ENCODE data around the gene ARHGEF17.

Gene ARHGEF17

GRCh38 chr11:73334384-73335203, 26.5 kb downstream of the ARHGEF17 start:
- DNase-seq, result peak; percentile 65

- DNase-seq, result peak; percentile 78
These were observed 27.3 kb downstream of the ARHGEF17 start for GRCh38 chr11:73335204-73335923.

DNA sequence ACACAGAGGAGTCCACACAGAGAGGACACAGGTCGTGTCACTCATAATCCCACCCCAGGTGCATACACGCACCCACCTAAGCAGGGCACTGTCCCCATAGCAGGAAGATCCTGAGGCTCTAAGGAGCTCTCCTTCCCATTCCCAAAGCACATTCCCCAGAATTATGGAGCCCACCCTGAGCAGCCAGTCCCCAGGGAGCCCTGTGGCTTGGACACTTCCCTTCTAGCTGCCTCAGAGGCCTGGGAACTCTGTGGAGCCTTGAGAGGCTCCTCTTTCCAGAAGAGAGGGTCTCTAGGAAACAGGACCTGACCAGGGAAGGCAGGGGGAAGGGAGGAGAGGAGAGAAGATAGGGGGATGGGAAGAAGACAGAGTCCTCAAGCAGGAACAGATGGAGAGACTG, 29.8 kb downstream of the ARHGEF17 start:
- no peak for DNase-seq

DNA sequence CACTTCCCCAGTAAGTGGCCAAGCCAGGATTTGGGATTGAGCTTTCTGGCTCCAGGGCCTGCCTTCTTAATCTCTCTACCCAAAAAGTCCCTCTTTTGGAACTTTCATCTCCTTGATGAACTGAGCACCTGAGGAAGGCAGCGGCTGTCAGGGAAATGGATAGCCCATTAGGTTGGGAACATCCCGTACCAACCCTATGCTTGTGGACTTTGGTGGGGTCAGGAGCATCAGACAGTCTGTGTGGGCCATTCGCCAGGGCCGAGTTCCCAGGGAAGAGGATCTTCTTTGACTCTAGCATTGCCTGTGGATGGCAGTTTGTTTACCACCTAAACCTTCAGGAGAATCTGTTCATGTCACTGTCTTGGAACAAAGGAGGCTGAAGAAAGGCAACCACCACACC, 30.2 kb downstream of the ARHGEF17 start:
- no peak for DNase-seq

DNA sequence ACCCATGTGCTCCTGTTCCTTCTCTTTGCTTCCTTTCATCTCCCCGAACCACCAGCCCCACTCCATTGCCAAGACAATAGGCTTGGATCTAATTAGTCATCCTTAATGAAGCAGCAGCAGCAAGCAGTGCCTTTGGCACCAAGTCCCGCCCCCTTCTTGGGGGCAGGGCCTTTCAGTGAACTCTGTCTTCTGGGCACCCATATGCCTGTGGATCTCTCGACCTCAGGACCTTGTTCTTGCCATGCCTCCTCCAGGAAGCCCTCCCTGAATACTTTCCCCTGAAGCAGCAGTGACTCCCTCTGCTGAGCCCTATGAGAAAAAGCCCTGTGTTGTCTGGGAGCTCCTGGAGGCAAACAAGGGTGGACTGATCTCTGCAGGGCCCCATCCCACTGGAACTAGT, 32.1 kb downstream of the ARHGEF17 start:
- no peak for DNase-seq

DNA sequence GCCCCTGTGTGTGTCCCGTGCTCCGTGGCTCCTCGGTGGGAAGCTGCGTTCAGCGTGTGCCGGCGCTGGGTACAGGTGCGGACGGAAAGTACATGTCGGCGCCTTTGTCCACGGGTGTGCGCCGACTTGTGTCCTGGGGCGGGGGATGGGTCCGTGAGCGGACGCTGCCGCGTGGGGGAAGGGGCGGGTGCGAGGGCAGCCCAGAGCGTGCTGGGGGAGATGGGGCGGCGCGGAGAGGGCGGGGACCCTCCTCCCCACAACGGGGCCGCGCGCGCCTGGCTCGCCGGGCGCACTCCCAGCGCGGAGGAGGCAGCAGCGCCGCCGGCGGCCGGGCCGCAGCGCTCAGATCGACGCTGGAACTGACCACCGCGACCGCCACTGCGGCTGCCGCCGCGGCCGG, 34.6 kb downstream of the ARHGEF17 start:
- DNase-seq, result no peak

- no peak for DNase-seq
These were observed 35.2 kb downstream of the ARHGEF17 start for GRCh38 chr11:73343076-73343873.

GRCh38 chr11:73344191-73344607, 36.1 kb downstream of the ARHGEF17 start:
- peak; percentile 28 for DNase-seq

DNA sequence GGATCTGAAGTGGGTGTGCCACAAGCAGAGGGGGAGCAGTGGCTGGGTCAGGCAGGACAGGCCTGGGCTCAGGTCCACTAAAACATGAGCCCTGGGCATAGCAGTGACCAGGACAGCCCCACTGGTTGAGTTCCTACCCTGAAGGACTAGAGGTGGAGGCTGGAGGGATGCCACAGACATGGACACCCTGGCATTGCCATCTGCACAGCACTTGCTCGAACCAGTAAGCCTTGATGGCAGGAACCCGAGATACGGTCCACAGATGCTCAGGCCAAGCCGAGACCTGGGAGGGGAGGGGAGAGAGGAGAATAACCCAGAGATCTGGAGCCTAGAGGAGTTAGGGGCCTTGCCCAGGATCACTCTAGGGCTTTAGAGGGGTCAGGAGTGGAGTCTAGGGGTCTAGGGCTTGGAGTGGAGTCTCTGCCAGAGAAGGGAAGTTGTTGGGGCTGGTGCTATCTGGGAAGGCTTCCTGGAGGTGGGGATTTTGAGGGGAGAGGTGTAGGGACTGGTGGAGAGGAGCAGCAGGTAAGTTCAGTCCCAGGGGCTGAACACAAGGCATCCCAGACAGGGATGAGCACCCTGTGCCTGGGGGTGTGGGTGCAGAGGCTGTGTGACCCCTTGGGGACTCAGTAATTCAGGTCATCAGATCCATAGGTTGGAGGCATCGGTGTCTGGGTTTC, 37.5 kb downstream of the ARHGEF17 start:
- no peak for DNase-seq

DNA sequence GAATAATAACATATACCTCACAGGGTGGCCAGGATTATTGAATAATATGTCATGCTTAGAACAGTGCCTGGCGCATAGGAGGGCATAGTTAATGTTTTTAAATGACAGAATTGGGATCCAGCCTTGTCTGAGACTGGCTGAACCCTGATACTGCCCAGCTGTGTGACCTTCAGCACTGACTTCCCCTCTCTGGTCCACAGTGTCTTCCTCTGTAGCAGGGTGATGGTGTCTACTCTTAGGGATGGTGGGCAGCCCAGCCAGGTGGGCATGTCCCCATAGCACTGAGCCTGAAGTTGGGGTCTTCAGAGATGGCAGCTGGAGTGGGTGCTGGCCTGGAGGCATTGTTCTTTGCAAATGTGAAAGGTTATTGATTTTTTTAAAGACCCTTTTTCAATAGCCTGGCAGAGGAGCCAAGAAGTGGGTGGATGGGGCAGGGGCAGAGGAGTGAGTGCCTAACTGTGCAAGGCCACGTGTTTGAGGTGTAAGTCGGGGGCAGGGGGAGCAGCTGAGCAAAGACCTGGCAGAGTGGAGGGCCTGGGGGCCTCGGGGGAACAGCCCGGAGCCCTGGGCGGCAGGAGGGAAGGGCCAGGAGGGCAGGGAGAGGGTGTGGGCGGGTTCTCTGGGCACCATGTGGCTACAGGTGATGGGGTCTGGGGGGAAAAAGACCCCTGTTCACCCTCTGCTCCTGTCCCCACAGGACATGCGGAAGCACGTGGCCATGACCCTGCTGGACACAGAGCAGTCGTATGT, 38.3 kb downstream of the ARHGEF17 start:
- no peak for DNase-seq

DNA sequence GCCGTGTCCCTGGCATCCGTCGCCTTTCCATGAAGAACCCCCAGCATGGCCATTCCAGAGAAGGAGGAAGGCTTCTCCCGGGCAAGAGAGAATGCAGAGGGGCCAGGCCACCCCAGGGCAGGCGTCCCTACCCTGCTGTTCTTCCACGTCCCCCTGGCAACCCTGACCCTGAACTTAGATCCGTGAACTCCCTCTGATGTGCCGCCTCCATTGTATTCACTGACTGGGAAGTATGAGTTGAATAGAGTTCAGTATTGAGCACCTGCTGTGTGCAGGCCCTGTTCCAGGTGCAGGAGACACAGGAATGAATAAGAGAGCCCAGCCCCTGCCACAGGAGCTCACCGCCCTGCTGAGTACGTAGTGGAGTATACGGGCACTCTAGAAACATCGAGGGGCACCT, 39.0 kb downstream of the ARHGEF17 start:
- no peak for DNase-seq

DNA sequence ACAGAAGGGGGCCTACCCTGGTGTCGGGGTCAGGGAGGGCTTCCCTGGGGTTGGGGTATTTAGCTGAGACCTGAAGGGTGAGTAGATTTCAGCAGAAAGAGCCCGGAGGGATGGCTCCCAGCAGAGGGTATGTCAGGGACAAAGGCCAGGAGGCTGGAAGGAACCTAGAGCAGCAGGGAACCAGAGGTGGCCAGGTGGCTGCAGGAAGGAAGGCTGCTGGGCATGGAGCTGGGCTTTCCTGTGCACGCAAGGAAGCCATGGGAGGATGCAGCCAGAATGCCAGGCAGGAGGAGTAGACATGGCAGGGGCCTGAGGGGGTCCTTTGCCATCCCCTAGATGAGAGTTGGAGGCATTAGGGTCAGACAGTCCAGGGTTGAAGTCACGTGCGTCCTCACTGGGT, 40.8 kb downstream of the ARHGEF17 start:
- no peak for DNase-seq

GRCh38 chr11:73349633-73350032, 41.6 kb downstream of the ARHGEF17 start:
- no peak for DNase-seq

- peak; percentile 49 for DNase-seq
These were observed 43.0 kb downstream of the ARHGEF17 start for GRCh38 chr11:73350908-73351636.

GRCh38 chr11:73353422-73353821, 45.3 kb downstream of the ARHGEF17 start:
- DNase-seq, result no peak

- DNase-seq, result no peak
These were observed 47.0 kb downstream of the ARHGEF17 start for GRCh38 chr11:73355109-73355508.

DNA sequence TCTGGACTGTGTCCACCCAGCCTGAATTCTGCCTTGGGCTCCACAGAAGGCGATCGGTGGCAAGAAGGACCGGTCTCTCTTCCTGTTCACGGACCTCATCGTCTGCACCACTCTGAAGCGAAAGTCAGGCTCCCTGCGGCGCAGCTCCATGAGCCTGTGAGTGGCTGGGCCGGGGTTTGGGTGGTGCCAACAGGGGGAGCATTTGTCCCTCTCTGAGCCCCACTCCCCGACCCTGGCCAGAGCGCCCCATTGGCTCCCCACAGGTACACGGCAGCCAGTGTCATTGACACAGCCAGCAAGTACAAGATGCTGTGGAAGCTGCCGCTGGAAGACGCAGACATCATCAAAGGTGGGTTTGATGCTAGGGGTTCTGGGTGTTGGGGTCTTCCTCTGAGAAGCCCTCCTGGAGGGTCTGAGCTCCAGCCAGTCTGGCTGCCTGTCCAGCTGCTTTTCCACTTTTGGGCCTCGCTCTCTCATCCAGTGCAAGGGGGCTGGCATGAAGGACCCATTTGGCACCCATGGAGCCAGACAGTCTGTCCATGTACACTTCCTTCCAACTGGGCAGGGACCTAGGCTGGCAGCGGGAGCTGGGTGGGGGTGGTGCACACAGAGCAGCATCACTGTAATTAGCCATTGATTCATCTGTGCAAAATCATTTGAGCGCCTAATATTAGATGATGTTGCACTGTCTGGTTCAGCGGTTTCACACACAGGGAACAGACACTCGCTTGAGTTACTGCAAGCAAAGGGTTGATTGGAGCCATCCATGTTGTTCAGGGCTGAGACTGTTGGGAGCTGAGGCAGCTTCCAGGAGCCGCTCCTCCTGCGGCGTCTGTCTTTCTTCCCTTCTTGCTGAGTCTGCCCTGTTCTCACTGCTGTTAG, 49.1 kb downstream of the ARHGEF17 start:
- DNase-seq, result no peak

GRCh38 chr11:73358071-73358470, 50.0 kb downstream of the ARHGEF17 start:
- DNase-seq, result no peak

GRCh38 chr11:73359341-73359740, 51.3 kb downstream of the ARHGEF17 start:
- DNase-seq, result no peak

Measured in kidney glomerular epithelial cell (primary cell).